SK-N-DZ (cell line): ENCODE measurements around the gene STMN1.
A peak's percentile ranks its signal among the peaks of the same experiment; 100 is the strongest.

ENCODE experiments used
- DNase-seq: peaks from one replicate; pipeline ENCODE4 v3.0.0-alpha.2; 2015; ENCODE audit warnings: low spot score

STMN1 gene

GRCh38 chr1:25922056-25922970, 16.1 kb upstream of the STMN1 start:
- DNase-seq: peak; percentile 25

- no peak for DNase-seq
Measured at GRCh38 chr1:25918615-25919014, 12.4 kb upstream of the STMN1 start.

- DNase-seq: no peak
Measured at GRCh38 chr1:25917996-25918395, 11.8 kb upstream of the STMN1 start.

GRCh38 chr1:25916460-25916859, 10.2 kb upstream of the STMN1 start:
- DNase-seq: no peak

GRCh38 chr1:25914074-25914995, 8.1 kb upstream of the STMN1 start:
- no peak for DNase-seq

GRCh38 chr1:25913206-25913605, 7.0 kb upstream of the STMN1 start:
- DNase-seq: no peak

GRCh38 chr1:25912076-25912831, 6.0 kb upstream of the STMN1 start:
- no peak for DNase-seq

GRCh38 chr1:25911162-25911561, 4.9 kb upstream of the STMN1 start:
- no peak for DNase-seq

- DNase-seq: no peak
Measured at GRCh38 chr1:25909040-25909439, 2.8 kb upstream of the STMN1 start.

GRCh38 chr1:25908161-25908560, 1.9 kb upstream of the STMN1 start:
- DNase-seq: no peak

- no peak for DNase-seq
Measured at GRCh38 chr1:25907601-25908000, 1.4 kb upstream of the STMN1 start.

- DNase-seq: peak; percentile 62
Measured at GRCh38 chr1:25906644-25907300, 553 bp upstream of the STMN1 start.

- DNase-seq: peak; percentile 90
Measured at GRCh38 chr1:25904943-25905679, 1.1 kb downstream of the STMN1 start.

- DNase-seq: no peak
Measured at GRCh38 chr1:25903986-25904385, 2.2 kb downstream of the STMN1 start.

GRCh38 chr1:25902462-25902861, 3.8 kb downstream of the STMN1 start:
- DNase-seq: no peak

- no peak for DNase-seq
Measured at GRCh38 chr1:25900219-25900618, 6.0 kb downstream of the STMN1 start.

GRCh38 chr1:25899792-25900191, 6.4 kb downstream of the STMN1 start:
- DNase-seq: no peak

- DNase-seq: no peak
Measured at GRCh38 chr1:25898223-25899015, 7.8 kb downstream of the STMN1 start.

GRCh38 chr1:25897754-25898153, 8.5 kb downstream of the STMN1 start:
- no peak for DNase-seq

GRCh38 chr1:25896266-25896665, 10.0 kb downstream of the STMN1 start:
- DNase-seq: no peak
